HCEC 1CT (cell line): Measurements from ENCODE around the gene LGALS1.
"Not testable (repeated sequence)": the region's sequence is repeated elsewhere in the genome, so short reads cannot be mapped to it uniquely, and the experiment has no call there.

Experiments
- DNase-seq: peaks from one replicate; pipeline ENCODE4 v3.0.0-alpha.2; 2017

LGALS1 gene

GRCh38 chr22:37639771-37640590, 35.5 kb upstream of the LGALS1 start:
- DNase-seq = no peak

- DNase-seq = no peak
Measured at GRCh38 chr22:37640591-37641560, 34.6 kb upstream of the LGALS1 start.

GRCh38 chr22:37641561-37641949, 33.9 kb upstream of the LGALS1 start:
- DNase-seq = no peak

GRCh38 chr22:37643225-37643847, 32.1 kb upstream of the LGALS1 start:
- DNase-seq = peak; percentile 61

GRCh38 chr22:37647317-37647716, 28.1 kb upstream of the LGALS1 start:
- no peak for DNase-seq

GRCh38 chr22:37647928-37648327, 27.5 kb upstream of the LGALS1 start:
- no peak for DNase-seq

- DNase-seq = no peak
Measured at GRCh38 chr22:37650463-37651136, 24.8 kb upstream of the LGALS1 start.

GRCh38 chr22:37654563-37655251, 20.7 kb upstream of the LGALS1 start:
- DNase-seq = no peak

GRCh38 chr22:37655252-37655563, 20.2 kb upstream of the LGALS1 start:
- no peak for DNase-seq

- not testable (repeated sequence) for DNase-seq
Measured at GRCh38 chr22:37656583-37656982, 18.9 kb upstream of the LGALS1 start.

- DNase-seq = no peak
Measured at GRCh38 chr22:37657590-37658132, 17.8 kb upstream of the LGALS1 start.

GRCh38 chr22:37658133-37659065, 17.0 kb upstream of the LGALS1 start, which contains the start of gene PDXP:
PDXP (plus strand) TSS chr22:37658723; CDS start chr22:37658783, 60 bp downstream.
- peak; percentile 100 for DNase-seq

GRCh38 chr22:37659066-37659896, 16.2 kb upstream of the LGALS1 start:
- DNase-seq = no peak

GRCh38 chr22:37659897-37660708, 15.3 kb upstream of the LGALS1 start:
- DNase-seq = no peak

- no peak for DNase-seq
Measured at GRCh38 chr22:37660709-37661045, 14.8 kb upstream of the LGALS1 start.

- peak; percentile 69 for DNase-seq
Measured at GRCh38 chr22:37661160-37661924, 14.1 kb upstream of the LGALS1 start.

- no peak for DNase-seq
Measured at GRCh38 chr22:37662039-37662438, 13.4 kb upstream of the LGALS1 start.

GRCh38 chr22:37663521-37664140, 11.8 kb upstream of the LGALS1 start:
- DNase-seq = peak; percentile 73
